ENCODE results near the gene HS6ST2.

HS6ST2 gene

DNA sequence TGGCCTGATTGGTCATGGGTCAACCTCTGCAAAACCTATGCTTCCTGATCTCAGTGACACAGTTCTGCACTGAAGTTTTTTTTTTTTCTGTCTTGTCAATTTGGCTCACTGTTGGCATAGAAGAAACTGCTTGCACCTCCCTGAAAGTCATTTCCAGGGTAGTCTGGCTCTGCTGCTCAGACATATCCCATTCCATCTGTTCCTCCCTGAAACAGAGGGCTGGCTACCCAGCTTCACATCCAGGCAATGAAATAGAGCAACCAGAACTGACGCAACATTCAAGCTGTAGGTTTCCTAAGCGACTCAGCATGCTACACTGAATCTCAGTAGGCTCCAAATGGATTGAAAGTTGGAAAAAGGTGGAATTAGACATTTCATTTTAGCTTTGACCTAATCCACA, 292.8 kb downstream of the HS6ST2 start:
- no peak for DNase-seq

DNA sequence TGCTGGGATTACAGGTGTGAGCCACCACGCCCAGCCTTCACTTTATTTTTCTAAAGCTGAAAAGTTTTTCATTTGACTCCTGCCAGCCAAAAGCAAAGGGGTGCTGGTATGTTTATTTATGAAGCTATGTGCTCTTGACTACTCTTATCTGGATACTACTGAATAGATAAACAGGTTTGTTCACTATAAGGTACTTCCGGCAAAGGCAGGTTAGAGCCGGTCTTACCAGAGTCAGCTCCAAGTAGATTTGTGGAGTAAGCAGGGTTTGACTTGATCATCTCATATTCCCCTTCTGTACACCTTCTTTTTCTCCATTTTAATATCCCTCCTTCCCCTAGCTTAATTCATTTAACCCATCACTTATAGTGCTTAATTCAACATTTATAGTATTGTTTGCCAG, 294.2 kb downstream of the HS6ST2 start:
- no peak for DNase-seq

DNA sequence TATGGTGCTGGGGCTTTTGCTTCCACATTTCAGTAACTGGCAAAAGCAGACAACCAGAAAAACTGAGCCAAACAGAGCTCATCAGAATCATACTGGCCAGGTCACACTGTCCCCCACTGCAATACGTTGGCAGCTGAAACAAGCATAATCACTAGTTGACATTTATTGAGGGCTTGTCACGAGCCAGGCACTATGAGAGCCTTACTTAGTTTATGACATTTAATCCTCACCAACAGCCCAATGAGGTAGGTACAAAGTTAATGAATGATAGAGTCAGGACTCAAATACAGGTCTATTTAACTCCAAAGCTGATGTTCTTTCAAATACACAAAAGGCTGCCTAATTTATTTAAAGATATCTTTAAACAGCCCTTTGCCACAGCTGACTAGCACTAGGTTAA, 295.6 kb downstream of the HS6ST2 start:
- no peak for DNase-seq

DNA sequence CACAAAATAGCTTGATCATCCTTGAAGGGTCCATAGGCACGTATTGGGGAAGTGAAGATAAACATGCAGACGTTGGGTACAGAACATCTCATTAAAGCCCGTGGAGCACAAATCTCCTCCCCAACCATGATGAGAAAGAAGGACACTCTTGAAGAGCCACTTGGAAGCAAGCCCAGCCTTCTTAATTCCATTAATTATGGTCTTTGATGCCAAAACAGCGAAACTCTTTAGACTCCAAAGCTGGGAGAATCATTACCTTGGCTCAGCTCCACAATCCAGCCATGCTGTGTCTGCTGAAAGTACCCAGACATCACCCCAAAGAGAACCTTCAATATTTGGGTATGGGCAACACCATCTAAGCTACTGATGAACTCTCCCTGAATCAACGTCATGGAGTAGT, 300.6 kb downstream of the HS6ST2 start:
- DNase-seq: no peak

DNA sequence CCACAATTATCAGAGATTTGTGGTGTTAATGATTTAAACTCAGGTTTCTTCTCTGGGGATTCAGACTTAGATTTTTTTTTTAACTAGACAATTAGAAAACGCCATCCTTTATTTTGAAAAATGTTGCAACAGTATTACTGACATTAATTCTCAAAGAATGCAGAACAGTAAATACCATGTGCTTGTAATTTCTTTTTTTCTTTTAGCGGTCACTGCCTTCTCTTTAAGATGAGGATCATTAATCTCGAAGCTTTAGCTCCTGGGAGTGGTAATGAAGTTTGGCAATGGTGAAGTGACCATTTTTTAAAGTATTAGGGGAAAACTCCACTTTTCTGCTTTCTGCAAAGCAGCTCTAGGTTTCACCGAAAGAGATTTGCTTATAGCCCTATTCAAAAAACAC, 305.6 kb downstream of the HS6ST2 start:
- DNase-seq: no peak

DNA sequence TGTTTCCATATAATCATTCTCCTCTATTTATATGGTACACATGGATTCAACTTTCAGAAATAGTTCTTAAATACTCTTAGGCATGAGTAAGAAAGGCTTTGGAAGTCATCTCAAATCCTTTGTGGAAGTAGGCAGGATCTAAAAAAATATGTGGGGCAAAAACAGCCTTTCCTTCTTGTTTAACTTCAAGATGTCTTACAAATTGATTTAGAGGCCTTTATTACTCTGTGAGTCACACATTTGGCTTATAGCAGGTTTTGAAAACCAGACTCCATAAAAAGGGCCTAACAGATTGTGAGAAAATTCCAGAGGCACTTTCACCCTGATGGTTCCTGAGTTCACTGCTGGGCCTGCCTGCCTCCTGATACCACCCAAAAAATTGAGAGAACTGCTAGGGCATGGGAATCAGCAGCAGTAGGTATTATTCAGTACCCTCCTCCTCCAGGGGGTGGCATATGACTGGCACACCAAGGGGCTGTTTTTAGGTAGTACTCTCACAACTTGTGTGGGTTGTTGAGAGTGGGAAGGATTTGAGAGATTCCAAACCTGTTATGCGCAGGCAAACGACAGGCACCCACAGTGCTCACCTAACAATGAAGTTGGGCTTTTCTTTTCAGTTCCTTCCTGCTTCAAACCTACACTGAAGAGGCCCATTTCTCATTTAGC, 306.9 kb downstream of the HS6ST2 start:
- DNase-seq: no peak

DNA sequence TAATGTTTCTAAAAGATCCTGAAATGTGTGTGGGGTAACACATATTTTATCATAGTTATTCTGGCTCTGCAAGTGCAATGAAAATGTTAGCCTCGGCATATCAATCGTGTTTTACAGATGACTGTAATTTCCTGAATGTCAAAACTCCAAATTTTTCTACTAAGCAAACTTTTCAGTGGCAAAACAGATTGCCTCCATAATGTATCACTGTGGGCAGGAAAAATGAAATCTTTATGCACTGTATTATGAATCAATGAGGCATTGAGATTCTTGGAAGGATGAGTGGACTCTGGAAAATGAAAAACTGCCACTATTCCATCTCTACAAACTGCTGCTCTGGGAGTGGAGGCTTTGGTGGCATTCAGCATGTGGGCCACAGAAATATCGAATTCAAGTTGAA, 309.5 kb downstream of the HS6ST2 start:
- DNase-seq: no peak

DNA sequence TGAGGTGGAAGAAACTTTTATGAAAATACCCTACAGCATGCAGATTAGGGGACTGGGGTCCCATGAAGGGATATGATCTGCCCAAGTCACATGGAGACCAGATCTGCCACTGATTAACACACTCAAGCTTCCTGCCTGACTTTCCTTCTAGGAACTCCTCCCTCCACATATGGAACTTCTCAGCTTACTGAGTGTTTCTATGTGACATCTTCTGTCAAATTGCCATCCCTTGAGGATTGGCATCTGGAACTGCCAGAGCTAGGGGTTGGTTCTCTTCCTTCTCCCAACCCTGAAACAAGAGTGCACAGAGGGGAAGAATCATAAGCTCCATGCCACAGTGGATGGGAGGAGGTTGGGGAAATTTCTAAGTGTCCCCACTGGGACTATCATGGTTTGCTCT, 319.0 kb downstream of the HS6ST2 start:
- DNase-seq: no peak

DNA sequence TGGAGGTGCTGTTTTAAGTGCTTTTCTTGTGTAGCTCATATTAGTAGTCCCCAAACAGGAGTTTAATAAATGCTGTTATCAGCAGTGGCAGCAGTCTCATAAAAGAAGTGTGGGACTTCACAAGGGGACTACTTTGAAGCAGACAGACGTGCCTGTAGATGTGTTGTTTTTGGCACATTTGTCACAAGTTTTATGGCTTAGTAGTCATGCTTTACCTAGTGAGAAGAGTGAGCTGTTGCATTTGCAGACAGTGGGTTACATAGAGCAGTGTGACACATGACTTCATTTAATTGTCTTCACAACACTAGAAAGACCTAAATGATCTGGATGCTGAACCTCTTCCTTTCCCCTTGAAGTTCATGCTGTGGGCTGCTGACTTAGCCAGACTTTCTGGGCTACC, 320.1 kb downstream of the HS6ST2 start:
- no peak for DNase-seq

DNA sequence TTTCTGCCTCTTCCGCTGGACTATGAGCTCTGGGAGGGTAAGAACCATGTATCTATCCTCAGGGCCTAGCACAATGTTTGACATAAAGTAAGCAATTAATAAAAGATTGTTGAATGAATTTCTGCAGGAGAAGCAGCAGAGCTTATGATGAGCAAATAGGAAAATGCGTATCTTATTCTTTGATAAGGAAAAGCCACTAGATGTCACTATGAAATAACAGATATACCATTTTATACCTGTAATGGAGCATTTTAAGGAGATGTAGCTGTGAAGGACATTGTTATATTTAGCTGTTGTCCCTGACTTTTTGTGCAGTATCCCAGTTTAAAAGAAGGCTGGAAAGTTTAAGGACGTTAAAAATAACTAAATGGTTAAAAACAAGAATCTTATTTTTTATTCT, 322.3 kb downstream of the HS6ST2 start:
- DNase-seq: no peak

DNA sequence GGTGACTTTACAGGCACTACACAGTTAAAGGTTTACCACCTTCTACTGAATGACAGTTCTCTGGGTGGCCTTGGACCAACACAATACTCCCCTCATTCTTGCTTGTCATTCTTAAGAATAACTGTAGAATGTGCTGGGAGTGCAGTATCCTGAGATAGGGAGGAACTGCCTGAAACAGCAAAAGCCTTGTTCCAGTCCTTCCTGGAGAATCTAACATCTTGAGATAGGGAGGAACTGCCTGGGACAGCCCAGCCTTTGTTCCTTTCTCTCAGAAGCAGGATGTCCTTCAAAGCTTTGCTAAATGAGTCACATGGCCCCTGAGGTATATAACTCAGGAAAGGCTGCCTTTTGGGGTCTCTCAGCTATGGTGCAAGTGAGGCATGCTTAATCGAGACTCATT, 323.9 kb downstream of the HS6ST2 start:
- DNase-seq: no peak

DNA sequence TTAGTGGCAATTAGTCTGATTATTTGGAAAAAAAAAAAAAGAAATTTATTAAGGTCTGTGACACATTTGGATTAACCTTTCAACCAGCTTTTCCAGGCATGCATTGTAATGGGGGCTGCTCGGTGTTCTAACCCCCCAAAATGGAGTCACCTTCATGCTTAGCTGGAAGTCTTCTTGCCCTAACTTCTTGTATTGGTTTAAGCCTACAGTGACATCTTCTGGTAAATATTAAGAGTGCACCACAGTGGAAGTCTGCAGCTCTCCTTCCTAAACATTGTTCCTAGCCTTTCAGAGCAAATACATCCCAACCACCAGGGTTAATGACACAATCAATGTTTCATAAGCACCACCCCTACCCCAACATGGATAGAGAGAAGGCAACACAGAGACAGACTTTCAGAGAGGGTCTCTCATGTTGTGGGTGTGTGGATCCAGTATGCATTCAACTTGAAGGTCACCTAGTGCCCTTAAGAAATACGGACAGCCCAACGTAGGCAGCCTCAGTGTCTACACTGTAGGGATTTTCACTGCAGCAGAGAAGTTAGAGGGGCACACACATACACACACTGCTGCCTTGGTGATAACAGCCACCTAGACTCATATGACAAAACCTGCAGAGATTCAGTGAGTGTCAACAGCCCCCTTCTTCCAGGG, 326.7 kb downstream of the HS6ST2 start:
- no peak for DNase-seq

DNA sequence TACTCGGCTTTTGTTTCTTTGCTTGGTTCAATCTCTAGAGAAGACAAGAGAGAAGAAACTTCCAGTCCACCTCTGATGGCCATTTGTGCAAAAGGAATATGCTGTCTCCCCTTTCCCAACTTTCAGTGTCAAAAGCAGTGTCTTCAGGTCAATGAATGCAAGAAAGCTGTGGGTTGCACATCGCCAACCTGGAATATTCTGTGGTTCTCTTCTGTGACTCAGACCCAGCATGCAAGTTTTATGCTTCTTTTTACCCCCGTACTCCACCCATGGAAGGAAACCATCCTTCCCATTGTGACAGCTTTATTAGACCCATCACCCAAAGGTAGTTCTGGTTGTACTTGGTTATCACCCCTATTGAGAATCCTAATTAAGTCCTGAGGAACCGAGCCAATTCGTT, 334.0 kb downstream of the HS6ST2 start:
- DNase-seq: no peak

DNA sequence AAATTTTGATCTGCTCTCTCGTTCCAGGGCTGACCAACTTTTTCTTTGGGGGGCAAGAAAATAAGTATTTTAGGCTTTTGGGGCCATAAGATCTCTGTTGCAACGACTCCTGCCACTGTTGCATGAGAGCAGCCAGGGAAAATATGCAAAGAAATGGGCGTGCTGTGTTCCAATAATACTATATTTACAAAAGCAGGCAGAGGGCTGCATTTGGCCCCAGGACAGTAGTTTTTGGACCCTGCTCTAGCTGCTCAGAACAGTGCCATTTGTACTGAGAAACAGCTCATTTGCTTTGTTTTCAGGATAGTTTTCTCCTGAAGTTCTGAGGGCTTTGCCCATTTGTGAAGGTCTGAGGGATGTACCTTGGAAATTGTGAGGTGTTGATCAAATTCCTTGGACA, 334.5 kb downstream of the HS6ST2 start:
- DNase-seq: no peak

DNA sequence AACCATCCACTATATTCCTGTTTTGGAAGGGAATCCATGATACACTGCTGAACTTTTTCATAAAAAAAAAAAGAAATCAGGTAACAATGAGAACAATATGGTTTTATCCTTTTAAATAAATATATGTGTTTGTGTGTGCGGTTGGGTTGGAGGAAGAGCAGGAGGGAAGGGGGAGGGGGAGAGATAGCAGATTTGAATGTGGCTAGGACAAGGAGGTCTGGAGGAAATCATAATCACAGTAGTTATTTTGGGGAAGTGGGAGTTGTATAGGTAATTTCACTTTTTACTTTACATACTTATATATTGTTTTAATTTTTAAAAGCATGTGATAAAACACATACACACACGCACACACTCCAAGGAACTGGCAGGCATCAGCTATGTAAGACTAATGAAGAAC, 335.1 kb downstream of the HS6ST2 start:
- DNase-seq: no peak

DNA sequence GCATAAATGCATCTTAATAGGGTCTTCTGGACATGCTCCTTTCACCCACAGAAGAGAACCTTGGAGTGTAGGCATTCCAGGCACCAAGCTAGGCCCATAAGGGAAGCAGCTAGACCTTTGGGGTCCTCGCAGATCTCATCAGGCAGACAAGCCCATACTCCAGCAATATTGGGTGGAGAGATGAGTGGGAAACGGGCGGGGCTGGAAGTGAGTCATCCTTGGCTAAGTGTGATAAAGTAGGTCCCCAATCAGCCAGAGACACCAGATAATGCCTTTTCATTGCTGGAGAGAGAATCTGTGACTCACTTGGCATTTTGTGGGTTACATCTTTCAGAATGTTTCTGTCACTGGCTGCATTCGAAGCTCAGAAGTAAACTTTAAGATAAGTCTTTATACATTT, 336.3 kb downstream of the HS6ST2 start:
- DNase-seq: no peak

DNA sequence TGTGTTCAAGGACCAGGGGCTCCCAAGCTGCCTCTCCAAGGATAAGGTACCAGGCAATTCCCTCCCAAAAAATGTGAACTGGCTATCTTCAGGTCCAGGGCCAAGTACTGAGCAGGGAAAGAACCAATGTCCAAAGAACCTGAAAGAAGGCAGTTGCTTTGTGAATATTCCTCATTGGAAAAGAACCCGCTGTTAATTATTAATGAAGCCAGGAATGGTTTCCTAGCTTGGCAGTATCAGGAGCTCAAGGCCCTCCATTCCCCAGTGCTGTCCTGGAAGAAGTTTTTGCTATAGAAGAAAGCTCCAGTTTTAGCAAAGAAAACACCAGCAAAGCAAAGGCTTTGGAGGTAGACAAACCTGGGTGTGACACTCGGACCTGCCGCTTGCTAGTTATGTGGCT, 339.6 kb downstream of the HS6ST2 start:
- no peak for DNase-seq

DNA sequence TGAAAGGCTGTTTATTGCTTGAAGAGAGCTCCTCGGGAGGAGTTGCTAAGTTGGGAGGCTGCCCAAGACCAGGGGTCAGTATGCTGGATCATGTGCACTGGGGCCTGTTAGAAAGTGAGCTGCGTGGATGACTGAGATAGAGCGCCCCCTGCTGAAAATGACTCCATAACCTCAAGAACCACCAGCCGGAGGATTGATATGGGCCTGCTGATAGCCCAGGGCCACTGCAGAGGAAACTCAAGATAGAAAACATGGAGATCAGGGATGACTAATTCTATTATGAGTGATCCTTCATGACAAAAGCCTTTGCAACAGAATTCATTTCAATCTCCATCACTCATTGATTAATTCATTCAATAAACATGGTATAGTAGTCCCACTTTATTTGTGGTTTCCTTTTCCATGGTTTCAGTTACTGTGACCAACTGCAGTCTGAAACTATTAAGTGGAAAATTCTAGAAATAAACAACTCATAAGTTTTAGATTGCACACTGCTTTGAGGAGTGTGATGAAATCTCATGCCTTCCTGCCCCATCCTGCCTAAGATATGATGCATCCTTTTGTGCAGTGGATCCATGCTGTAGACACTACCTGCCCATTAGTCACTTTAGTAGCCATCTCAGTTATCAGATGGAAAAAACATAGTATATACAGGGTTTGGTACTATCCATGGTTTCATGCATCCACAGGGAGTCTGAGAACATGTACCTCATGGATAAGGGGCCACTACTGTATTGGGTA, 342.9 kb downstream of the HS6ST2 start:
- DNase-seq: no peak

DNA sequence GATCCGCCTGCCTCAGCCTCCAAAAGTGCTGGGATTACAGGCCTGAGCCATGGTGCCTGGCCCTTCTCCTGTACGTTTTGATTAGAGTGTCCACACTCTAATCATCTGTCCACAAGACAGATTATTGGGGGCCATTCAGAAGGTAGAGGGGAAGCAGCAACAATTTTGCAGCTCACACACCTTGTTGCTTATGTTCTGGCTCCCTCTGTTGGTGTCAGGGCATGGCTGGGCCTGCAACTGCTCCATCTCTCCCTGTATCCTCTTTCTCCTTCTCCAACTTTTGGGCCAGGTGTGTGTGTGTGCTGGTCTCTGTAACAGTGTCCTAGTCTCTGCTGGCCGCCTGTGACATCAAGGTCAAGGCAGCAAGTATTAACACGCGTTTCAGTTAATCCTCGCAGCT, 344.1 kb downstream of the HS6ST2 start:
- DNase-seq: no peak

DNA sequence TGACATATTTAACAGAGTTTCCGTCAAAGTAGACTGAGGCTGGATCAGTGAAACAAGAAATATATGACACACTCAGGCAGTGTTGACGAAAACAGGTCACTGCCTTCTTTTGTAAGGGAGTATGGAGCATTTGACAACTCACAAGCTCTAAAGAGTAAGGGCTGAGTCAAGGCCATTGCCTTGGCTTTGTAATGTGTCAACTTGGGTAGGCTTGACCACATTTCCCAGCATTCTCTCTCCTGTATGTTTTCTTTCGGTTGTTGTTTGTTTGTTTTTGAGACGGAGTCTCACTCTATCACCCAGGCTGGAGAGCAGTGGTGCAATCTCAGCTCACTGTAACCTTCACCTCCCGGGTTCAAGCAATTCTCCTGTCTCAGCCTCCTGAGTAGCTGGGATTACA, 344.6 kb downstream of the HS6ST2 start:
- DNase-seq: no peak

DNA sequence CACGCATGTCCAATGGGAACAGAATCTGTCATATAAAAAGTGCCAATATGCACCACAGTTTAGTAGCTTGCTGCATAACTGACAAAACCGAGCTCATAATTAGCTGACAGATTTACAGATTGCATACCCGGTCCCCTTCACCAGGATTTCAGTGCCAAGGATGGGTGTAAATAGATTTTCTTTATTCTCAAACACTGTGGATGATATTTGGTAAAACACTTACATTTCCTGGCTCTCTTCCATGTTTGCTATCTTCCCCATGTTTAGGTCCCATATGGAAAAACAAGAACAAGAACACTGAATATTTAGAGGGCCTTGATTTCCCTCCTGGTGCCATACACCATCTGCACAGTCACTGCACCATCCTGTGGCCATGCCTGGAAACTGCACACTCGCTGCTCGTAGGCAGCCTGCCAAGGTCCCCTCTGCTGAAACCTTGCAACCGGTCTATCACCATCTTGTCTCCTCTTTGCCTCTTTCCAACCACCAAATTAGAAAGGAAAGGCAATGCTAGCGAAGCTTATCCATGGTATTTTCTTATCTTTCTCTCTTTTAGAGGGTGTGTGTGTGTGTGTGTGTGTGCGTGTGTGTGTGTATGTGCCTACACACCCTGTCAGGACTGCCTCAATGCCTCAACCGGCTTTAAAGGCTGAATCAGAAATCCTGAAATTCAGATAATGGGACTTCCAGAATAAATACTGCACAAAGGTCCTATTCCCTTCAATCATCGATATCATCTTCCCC, 345.4 kb downstream of the HS6ST2 start:
- DNase-seq: no peak

DNA sequence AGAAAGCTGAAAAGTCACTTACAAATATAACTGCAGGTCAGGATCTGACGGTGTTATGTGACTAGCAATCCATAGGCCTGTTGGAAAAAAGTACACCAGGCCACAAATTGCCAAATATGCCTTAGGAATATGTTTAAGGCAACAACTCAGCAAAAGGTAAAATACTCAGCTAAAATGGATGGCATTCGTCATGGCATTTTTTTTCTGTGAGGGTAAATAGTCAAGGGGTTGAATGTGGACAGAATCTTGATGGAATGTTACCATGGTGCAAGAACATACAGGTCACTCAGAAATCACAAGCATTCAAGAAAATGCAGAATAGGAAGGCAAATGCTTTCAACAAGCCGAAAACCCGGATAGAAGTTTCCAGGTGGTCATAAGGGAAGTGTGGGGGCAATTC, 347.9 kb downstream of the HS6ST2 start:
- DNase-seq: no peak

DNA sequence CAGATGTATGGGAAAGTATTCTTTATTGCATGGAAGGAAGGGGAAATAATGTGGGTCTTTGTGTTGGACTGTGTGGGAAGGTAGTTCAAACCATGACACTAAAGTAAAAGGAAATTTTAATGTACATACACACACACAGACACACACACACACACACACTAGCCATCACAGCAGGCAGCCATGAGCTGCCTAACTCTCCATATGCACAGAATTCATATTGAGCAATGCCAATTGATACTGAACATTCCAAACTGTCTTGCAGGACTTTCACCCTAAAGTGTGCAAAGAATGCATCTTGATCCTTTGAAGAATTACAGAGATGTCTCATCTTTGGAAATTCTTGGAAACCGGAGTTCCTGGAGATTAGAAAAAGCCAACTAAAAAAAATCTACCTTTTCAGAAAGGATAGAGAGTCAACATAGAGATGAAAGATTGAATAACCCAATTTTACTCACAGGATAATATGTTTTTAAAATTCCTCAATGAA, 349.0 kb downstream of the HS6ST2 start:
- DNase-seq: no peak

All from 8988T (cell line).